Measurements from ENCODE around the gene RNASET2. TPM values are rescaled to one million over a fixed set of nuclear protein-coding genes. Genes with fewer than 3 reads are reported as not detected.

Gene RNASET2
- total and polyA plus RNA-seq, 2 donors from 2014 or later = 50.7 to 69.0 TPM

GRCh38 chr6:166936079-166936787 lies 20.1 kb downstream of the RNASET2 start:
- Histone ChIP-seq H3K4me1 (ENCODE audit: control insufficient read depth in 2 of 3, insufficient read depth in 2 of 3, low read depth in 1 of 3, low read length in 3 of 3) (no peaks in the 10 kb centered on the region), H3K36me3 (ENCODE audit: control insufficient read depth in 2 of 3, insufficient read depth in 3 of 3, low read length in 3 of 3) (peaks cover 0 to 14% (median 3%) of the 10 kb centered on the region in 3 donors), H3K27ac (ENCODE audit: low read depth in 2 of 2, low read length in 2 of 2) (no peak overlapping the region), H3K9ac (ENCODE audit: low read length in 3 of 3) (no peak overlapping the region), H3K4me3 (ENCODE audit: low read length in 3 of 3) (no peak overlapping the region), H3K9me3 (ENCODE audit: control insufficient read depth in 2 of 3, insufficient read depth in 1 of 3, low read length in 3 of 3) (no peaks in the 10 kb centered on the region), H3K27me3 (ENCODE audit: control insufficient read depth, insufficient read depth, low read length) (no peaks in the 10 kb centered on the region)
- DNase-seq (peak in 2 of 5 donors; percentile 27 to 33), FAIRE-seq (no peak)
- TF ChIP-seq CTCF (IDR thresholded peaks at IDR 0.05; ENCODE audit: borderline replicate concordance, extremely low read depth, insufficient read depth) = no peak
- intact Hi-C loops (cut with DNase I) = no loop called here

- Histone ChIP-seq H3K27ac (ENCODE audit: low read depth in 2 of 2, low read length in 2 of 2) (no peak overlapping the region), H3K4me3 (ENCODE audit: low read length in 3 of 3) (no peak overlapping the region), H3K4me1 (ENCODE audit: control insufficient read depth in 2 of 3, insufficient read depth in 2 of 3, low read depth in 1 of 3, low read length in 3 of 3) (no peaks in the 10 kb centered on the region), H3K9ac (ENCODE audit: low read length in 3 of 3) (no peak overlapping the region), H3K9me3 (ENCODE audit: control insufficient read depth in 2 of 3, insufficient read depth in 1 of 3, low read length in 3 of 3) (no peaks in the 10 kb centered on the region), H3K27me3 (ENCODE audit: control insufficient read depth, insufficient read depth, low read length) (no peaks in the 10 kb centered on the region), H3K36me3 (ENCODE audit: control insufficient read depth in 2 of 3, insufficient read depth in 3 of 3, low read length in 3 of 3) (peaks cover 0 to 14% (median 6%) of the 10 kb centered on the region in 3 donors)
- no peak for TF ChIP-seq CTCF (IDR thresholded peaks at IDR 0.05; ENCODE audit: borderline replicate concordance, extremely low read depth, insufficient read depth)
- intact Hi-C loops (cut with DNase I) = no loop called here
- no peak for DNase-seq
- FAIRE-seq = no peak
Observed at GRCh38 chr6:166935353-166935752, 21.0 kb downstream of the RNASET2 start.

GRCh38 chr6:166934174-166934573 lies 22.2 kb downstream of the RNASET2 start:
- TF ChIP-seq CTCF (IDR thresholded peaks at IDR 0.05; ENCODE audit: borderline replicate concordance, extremely low read depth, insufficient read depth) = no peak

More at GRCh38 chr6:166934174-166934573, 22.2 kb downstream of the RNASET2 start:
- Histone ChIP-seq H3K27ac (ENCODE audit: low read depth in 2 of 2, low read length in 2 of 2) (no peak overlapping the region), H3K4me3 (ENCODE audit: low read length in 3 of 3) (no peak overlapping the region), H3K9me3 (ENCODE audit: control insufficient read depth in 2 of 3, insufficient read depth in 1 of 3, low read length in 3 of 3) (no peaks in the 10 kb centered on the region), H3K27me3 (ENCODE audit: control insufficient read depth, insufficient read depth, low read length) (no peaks in the 10 kb centered on the region), H3K36me3 (ENCODE audit: control insufficient read depth in 2 of 3, insufficient read depth in 3 of 3, low read length in 3 of 3) (peaks cover 0 to 14% (median 6%) of the 10 kb centered on the region in 3 donors), H3K9ac (ENCODE audit: low read length in 3 of 3) (no peak overlapping the region), H3K4me1 (ENCODE audit: control insufficient read depth in 2 of 3, insufficient read depth in 2 of 3, low read depth in 1 of 3, low read length in 3 of 3) (no peaks in the 10 kb centered on the region)
- no peak for FAIRE-seq
- intact Hi-C loops (cut with DNase I) = no loop called here
- no peak for DNase-seq

Data from kidney (tissue), 14 donors.